Activated CD4-positive, alpha-beta T cell treated with anti-CD3 and anti-CD28 coated beads, Interleukin-2, amount 50 U/mL, for 24 hours (primary cell): Measurements from ENCODE around the gene LDLRAD4.

ENCODE experiments used
- DNase-seq, 2 donors: peaks; one replicate each; pipeline ENCODE4 v3.0.0-alpha.2; 2020; ENCODE audit warnings: low read depth in 1 of 2, low spot score in 1 of 2

Gene LDLRAD4

DNA sequence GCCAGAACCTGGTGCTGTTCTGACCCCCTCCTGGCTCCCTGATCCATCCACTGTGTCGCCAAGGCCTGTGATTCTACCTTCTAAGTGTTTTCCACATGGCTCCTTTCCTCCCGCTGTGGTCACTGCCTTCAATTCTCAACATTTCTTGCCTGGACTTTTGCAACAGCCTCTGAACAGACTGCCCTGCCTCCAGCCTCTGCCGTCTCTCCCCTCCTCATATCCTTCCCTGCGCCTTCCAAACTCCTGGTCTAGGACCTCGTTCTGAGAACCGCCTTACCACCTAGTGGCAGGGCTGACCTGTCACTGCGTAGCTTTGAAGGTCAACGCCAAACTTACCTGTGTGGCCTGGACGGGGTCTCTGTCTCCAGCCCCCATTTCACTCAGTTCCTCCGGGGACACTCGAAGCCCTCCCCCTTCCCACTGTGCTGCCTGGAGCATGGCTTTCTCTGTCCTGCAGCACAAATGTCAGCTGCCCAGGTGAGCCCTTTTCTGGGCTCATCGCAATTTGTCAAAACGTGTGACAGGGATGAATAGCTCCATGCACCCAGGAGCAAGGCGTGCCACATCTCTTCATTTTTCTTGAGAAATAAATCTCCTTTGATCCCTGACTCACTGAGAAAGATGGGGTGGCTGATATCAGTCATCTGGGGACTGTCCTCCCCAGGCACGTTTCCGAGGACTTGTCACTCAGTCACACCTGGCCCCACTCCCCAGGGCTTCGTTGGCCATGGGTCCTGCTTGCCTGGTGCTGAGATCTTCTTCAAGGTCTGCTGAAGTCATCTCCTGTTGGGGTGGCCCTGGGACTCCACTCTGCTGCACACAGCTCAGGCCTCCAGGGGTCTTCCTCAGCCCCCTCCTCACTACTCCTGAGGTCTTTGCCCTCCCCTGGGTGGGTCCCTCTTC lies 46.7 kb downstream of the LDLRAD4 start:
- DNase-seq: peak in 1 of 2 donors; percentile 39

DNA sequence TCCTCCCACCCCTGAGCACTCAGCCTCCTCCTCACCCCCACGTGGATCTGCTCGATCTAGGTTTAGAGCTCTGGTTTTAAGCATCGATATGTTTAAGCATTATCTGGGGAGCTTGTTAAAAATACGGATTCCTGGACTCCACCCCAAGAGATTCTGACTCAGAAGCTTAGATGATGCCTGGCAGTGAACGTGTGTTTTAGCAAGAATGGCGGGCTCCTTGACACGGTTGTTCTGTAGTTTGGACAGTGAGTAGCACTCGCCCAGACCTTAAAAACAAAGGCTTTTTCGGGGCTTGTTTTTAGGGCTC lies 47.3 kb downstream of the LDLRAD4 start:
- DNase-seq: no peak

DNA sequence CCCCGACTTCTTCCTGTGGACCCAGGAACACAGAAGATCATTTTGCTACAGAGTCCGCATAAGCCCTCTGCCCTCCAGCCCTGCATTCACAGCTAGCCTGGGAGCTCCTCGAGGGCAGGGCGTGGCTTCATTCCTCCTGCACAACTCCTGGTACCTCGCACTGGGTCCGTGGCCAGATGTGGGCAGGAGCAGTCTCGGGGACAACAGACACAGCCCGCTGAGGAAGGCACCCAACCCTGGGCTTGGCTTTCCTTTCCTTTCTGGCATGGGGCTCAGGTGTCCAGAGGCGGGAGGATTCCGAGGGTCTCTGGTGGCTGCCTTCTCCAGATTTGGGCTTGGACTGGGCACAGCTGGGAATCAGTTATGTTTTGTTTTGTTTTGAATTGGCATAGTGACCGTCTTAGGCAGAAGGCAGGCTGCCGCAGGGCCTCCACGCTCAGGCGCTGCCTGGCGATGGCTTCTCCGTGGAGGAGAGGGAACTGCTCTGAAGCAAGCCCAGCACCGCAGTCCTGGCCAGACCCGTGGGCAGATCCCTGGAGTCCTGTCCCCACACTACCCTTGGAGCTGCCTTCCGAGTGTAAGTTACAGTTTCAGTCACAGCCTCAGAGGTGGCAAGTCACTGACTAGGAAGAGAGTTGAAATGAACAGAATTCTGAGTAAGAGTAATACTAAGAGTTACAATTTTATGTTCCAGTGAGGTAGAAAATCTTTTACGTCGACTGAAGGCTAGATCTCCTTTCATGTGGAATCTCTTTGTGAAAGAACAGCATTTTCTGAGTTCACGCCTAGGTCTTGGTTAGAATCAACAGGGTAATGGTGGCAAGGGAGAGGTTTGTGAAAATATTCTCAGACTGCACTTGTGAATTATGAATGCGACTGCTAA lies 47.9 kb downstream of the LDLRAD4 start:
- DNase-seq: no peak

DNA sequence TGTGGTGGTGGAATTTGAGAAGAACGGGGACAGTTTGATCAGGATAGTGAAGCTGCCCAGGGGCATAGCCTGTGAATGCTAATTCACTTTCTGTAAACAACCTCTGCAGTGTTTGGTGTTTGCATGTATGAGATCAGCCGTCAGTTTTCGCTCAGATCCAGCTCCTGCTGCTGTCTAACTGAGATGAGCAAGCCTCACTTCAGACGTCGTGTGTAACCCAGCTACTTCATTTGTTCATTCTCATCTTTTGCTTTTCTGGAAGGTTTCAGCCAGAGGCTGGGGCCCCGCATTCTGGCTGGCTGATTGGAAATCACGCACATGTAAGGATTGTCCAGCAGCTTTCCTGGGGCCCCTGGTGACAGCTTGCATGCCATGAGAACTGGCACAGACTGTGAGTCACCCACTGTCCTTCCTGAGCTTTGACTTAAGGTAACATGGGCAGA lies 48.9 kb downstream of the LDLRAD4 start:
- no peak for DNase-seq

DNA sequence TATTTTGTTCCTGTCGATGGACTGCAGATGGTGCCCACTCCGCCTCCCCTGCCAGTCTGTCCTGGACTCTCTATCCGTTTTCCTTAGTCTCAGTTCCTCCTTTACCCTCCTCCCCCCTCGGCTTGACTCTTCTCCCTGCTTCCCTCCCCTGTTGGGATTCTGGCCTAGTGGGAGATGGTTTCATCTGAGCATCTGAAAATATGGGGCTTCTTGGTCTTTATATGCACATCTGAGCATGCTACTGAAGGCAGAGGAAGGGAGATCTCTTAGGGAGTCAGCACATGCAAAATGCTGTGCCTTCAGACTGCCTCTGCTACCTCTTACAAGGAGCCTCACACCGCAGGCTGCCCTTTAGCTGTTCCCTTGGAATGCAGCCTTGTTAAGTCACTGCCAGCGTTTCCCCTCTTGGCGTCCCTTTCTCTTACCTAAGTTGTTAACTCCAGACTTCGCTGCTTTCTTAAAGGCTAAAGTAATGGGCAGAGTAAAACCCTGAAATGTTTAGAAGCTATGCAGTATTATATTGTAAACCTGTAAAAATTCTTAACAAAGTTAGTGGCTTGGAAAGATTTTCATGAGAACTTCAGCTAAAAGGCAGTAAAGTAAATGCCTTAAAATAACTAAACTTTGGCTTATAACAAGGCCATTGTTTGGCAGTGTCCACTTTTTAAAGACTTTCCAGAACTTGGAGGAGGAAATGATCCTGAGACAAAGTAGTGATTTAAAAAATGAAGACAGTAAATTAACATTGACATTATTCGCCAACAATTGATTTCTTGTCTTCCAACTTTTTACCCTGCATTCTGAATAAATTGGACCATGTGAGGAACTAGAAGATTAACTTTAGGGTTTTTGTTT lies 49.8 kb downstream of the LDLRAD4 start:
- DNase-seq: no peak

DNA sequence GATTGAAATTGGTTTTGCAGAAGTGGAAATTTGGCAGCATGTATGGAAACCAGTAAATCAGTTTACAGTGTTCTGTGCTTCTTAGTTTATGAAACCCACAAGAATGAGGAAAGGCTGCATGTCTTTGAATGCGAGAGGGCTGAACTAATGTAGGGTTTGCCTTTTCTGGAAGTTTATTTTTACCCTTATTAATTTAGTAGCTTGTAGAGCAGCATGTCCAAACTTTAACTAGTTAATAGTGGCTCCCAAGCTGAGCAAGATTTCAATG lies 50.4 kb downstream of the LDLRAD4 start:
- DNase-seq: no peak

DNA sequence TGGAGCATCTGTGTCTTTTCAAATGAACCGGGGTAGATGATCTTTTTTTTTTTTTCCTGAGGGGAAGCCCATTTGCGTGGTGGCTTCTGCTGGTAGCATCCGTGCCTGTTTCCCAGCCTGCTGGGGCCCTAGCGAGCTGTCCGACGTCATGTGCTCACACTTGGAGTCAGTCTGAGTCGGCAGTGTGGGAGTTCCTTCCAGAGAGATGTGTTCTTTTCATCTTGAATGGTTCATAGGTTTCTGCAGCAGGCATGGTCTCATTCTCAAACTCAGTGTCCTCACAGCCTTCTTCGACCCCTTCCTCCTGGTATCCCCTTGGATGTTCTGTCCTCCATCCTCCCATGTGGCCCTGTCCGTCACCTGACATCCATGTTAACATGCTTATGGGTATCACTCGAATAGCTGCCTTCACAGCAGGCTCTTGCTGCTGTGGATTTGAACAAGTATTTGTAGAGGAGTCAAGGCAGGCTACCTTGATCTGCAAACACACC lies 51.0 kb downstream of the LDLRAD4 start:
- no peak for DNase-seq

DNA sequence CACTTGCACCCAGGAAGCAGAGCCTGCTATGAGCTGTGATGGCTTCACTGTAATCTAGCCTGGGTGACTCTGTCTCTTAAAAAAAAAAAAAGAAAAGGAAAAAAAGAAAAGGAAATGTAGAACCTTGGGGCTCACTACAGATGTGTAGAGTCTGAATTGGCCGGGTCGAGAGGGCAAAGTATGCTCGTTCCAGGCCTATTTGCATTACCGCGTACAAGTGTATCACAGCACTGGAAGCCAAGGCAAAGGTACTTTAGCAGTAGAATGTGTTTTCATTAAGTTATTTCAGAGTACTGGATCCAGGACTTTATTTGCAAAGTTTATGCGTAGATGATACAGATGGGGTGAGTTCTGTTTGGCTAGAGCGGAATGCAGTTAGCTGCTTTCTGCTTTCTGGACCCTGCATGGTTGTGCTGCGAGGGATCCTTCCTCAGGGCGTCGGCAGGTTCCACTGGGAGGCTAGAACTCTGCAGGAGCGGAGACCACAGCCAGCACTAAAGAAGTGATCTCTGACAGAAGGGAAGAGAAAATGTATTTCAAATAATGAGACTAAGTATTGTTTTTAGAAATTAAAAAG lies 51.8 kb downstream of the LDLRAD4 start:
- no peak for DNase-seq

DNA sequence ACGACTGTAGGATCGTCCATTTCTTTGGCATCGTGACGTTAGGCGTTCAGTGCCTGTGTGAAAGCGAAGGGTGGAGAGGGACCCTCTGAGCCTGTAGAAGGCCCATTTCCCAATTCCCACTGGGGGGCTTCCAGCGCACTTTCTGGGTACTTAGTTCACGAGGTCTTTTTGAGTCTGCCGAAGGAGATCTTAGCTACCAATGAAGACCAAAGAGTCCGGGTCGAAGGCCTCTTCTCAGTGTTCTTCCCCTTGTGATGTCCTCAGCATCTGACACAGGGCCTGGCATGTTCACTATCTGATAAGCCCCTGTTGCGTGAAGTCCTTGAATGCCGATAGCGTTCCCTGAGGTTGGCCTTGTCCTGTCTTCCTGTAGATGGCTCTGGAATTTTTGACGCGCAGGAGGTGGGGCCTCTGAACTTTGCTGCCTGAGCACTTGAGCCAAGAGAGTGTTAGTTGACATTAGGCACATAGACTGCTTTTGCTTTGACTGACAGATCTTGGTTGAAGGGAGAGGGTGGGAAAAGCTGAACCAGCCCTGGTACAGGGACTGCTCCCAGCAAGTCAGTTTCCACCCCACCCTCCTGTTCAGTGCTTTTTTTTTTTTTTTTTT lies 52.8 kb downstream of the LDLRAD4 start:
- no peak for DNase-seq

DNA sequence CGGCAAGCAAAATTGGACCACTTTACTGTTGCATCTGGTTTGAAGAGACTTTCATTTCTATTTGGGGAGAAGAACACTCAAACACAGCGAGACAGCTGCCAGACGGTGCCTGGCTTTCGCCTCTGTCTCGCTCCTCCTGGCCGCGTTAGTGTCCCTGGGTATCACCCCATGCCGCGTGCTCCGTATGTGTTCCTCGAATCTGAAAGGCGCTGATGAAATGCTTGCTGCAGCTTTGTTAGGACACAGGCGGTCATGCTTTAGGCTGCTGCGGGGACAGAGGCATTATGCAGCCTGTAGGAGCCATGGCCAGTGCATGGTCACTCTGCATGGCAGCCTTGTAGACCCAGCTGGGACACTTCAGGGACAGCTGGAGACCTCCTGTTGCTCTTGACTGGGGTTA lies 53.9 kb downstream of the LDLRAD4 start:
- no peak for DNase-seq

DNA sequence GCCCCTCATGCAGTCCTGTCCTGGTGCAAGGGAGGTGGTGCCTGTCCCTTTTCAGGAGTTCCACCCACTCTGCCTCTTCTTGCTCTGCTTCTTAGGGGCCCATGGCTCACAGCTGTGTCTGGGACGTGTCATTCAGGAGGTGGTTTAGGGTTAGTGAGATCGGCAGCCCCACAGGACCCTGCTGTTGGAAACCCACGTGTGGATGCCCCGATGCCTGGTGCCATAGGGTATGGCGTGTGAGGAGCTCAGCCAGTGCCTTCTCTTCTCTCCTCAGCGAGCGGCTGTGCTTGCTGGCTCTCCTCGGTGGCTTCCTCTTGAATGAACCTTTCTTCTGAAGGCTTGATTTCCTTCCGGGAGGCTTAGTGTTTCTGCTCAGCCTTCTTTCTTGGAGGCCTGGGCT lies 55.2 kb downstream of the LDLRAD4 start:
- no peak for DNase-seq

DNA sequence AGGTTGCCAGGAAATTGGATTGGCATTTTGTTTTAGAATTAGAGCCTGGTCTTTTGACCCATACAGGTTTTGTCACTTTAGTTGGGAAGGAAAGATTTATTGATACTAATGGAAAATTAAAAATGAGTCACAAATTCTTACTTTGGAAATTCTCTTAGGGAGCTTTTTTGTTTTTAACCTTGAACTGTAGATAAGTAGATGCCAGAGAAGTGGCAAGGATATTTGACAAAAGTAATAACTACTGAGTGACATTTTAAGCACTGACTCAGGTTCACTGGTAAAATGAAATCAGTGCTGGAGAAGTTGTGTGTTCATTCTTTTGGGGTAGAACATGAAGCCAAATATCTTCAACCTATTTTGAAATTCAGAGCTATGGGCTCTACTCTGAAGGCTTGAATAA lies 56.5 kb downstream of the LDLRAD4 start:
- no peak for DNase-seq

DNA sequence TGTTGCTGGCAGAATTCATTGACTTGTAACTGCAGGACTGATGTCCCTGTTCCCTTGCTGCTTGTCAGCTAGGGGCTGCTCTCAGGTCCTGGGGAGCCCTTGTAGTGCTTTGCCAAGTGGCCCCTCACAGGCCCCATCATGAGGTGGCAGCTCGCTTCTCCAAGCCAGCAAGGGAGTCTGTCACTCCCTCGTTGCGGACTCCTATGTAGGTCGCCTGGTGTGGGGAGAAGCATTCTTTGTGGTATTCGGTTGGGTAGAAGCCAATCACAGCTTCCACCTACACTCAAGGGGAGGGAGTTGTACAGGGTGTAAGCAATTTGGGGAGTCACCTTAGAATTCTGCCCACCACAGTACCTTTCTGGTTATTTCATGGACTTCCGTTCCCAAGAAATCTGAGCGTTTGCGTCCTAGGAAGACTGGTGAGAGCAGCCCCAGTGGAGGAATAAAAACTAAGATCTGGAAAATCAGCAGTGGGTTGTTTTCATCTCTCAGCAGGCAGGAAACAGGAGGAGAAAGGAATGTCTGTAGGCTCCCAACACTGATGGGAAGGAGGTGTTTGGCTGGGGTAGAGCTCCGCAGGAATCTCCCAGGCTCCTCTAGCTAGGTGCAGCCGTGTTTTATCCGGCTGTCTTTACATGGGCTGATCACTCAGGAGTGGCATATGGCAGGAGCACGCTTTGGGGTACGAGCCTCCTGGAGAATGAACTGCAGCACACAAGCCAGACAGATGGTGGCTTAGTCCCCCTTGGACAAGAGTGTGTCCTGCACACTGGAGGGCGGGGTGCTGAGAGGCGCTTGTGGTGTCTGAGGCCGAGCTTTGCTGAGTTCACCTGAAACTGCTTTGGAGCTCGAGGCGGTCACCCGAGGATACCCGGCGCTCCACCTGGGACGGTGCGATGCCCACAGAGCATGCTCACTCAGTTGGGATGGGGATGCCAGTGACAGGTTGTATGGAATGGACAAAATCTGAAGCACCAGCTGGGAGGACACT lies 58.3 kb downstream of the LDLRAD4 start:
- DNase-seq: no peak

DNA sequence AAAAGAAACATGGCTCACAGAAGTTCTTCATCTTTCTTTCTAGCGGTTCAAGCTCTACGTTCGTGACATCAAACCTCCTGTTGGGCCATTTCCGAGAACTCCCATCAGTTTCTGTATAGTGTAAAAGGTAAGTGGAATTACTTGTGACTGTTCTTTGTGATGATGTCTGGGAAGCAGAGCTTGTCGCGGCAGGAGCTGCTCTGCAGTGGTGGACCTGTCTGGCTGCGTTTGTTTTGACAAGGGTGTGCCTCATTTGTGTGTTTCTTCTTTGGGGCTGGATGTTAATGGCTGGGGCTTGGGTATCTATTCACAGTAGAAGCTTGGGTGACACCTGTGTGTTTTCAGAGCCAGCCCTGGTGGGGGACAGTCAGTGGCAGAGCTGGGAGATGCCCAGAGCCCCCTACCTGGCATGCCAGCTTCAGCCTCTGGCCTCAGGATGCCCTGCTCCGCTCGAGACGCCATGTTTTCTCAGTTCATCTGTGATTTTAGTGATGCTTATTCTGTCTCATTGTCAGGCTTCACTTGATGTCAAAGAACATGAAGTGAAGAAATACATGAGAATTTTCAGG lies 59.6 kb downstream of the LDLRAD4 start:
- DNase-seq: no peak

DNA sequence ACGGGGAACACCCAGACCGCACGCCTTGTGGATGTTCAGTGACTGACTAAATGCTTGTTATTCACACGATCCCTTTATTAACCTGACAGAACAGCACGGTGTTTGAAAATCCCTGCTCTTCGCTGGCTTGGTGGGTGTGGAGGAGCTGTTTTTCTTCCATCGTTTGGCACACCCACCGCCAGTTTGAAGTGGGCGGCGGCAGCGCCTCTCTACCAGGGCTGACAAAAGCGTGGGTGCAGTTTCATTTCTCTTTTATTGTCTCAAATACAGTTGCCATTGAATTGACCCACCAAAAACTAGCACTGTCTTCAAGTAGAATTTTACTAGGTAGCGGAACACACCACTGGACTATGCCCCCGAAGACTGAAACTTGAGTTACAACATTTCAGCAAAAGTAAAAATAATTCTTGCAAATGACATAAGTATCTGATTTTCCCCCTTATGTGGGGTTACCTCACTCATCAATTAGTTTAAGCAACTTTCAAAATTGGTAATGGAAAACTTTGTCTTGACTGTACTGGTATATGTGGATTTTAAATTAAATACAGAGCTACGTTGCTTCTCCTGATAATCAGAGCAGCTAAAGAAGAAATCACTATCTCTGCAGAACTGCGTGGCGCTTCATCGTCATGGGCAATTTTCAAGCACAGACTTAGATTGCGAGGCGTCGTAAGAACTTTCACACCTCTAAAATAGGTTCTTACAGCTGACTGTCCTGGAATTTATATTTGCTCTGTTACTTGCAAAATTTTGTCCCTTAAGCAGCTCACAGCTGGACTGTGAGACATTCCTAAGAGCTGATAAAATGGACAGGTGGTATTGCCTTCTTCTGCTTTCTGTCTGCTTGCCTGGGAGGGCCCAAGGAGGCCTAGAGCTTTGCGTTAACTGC lies 60.9 kb downstream of the LDLRAD4 start:
- no peak for DNase-seq

DNA sequence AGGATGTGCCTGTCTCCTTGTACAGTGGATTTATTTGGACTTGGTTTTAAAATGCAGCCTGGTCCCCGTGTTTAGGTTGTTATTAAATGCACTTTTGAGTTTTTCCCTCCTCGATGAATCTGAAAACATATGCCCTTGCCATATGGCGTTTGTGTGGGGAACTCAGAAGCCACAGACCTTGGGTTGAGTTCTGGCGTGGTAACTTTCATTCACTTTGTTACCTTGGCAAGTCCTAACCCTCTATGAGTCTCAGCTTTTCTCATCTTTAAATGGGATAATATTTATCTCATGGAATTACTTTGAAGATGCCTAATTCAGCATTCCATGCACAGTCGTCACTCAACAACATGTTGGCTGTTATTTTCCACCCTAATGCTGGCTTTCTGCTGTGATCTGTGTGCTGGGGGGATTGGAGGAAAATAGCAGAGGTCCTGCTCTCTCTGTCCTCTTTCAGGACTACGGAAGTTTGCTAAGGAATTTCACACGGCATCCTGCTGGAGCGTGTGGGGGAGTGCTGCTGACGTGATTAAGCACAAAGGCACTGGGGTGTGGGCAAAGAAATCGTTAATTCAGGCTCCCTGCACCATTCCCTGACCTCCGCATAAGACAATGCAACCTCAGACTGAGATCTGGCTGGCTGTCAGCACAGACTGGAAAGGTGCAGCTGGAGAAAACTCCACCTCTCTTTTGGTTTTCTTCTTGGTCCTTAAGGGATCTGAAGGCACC lies 61.7 kb downstream of the LDLRAD4 start:
- no peak for DNase-seq

DNA sequence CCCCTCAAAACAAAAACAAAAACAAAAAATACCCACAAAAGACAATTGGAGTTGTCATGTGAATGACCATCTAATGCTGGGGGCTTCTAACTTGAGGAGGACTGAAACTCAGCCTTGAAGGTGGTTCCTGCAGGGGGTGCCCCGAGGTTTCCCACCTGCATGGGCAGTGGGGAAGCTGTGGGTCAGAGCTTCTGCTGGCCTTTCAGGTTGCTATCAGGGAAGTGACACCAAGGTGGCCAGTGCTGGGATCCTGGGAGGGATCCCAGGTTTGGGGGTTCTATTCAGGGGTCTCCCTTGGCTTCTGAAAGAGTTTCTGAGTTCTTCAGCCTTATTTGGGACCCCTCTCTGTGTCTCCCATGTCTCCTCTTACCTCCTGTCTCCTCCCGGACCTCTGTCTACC lies 62.8 kb downstream of the LDLRAD4 start:
- no peak for DNase-seq
